SK-N-SH (cell line): ENCODE data around the gene NPAS3. TPM values are rescaled to one million over a fixed set of nuclear protein-coding genes. Genes with fewer than 3 reads are reported as not detected.

Source experiments
- CTCF ChIA-PET: fragments of 300-600, 350-600 bp; formaldehyde crosslinking; extraction: SDS; loops from one replicate; lab custom pipeline; 2021; lab: Yijun Ruan, JAX
- POLR2A ChIA-PET: fragments of 350-600 bp; sonication (Branson Sonifier 250); formaldehyde crosslinking; extraction: SDS; loops from one replicate; lab custom pipeline; 2020; ENCODE audit warnings: antibody characterized with exemption, inconsistent platforms; lab: Yijun Ruan, JAX
- DNase-seq: peaks from one replicate; pipeline ENCODE4 v3.0.0; 2012
- H2AFZ ChIP-seq: fragments of 200-600 bp; sonication (generic); 2 replicates; pipeline ENCODE4 v1.8.1; 2016; ENCODE audit warnings: antibody characterized with exemption, mild to moderate bottlenecking, low read depth
- H3F3A ChIP-seq: fragments of 200-600 bp; sonication (generic); replicated peaks from 2 replicates; pipeline ENCODE3; 2016; ENCODE audit warnings: antibody characterized with exemption, mild to moderate bottlenecking; ENCODE audit not compliant: insufficient read depth
- H3K27ac ChIP-seq, 2 experiments: fragments of 200-500 bp in 1 of 2; fragments of 200-600 bp in 1 of 2; sonication (Bioruptor generic) in 1 of 2; sonication (generic), shearing (Covaris generic) in 1 of 2; 2 replicates each; pipeline versions ENCODE4 v1.5.1 to v1.6.1; 2014 to 2016; ENCODE audit warnings: low read depth in 2 of 2, inconsistent platforms in 1 of 2, low read length in 1 of 2, mild to moderate bottlenecking in 1 of 2, mixed read lengths in 1 of 2
- H3K27me3 ChIP-seq: fragments of 200-600 bp; sonication (generic), shearing (Covaris generic); 2 replicates; pipeline ENCODE4 v1.6.1; 2016; ENCODE audit warnings: mixed run types; ENCODE audit not compliant: insufficient read depth
- H3K36me3 ChIP-seq, 2 experiments: fragments of 200-500 bp in 1 of 2; fragments of 200-600 bp in 1 of 2; sonication (Bioruptor generic) in 1 of 2; sonication (generic) in 1 of 2; replicated peaks in 1 of 2; 2 replicates each; pipeline versions ENCODE3 to v1.5.1; 2014 to 2016; ENCODE audit warnings: low read length in 1 of 2, mild to moderate bottlenecking in 1 of 2; ENCODE audit not compliant: insufficient read depth in 2 of 2, control insufficient read depth in 1 of 2
- H3K4me1 ChIP-seq, 2 experiments: fragments of 200-500 bp in 1 of 2; fragments of 200-600 bp in 1 of 2; sonication (Bioruptor generic) in 1 of 2; sonication (generic), shearing (Covaris generic) in 1 of 2; 2 replicates each; pipeline versions ENCODE4 v1.5.1 to v1.6.1; 2014 to 2016; ENCODE audit warnings: low read depth in 1 of 2, low read length in 1 of 2, mixed run types in 1 of 2; ENCODE audit not compliant: insufficient read depth in 2 of 2, control insufficient read depth in 1 of 2
- H3K4me2 ChIP-seq: fragments of 200-600 bp; sonication (generic), shearing (Covaris generic); 2 replicates; pipeline ENCODE4 v1.6.1; 2017; ENCODE audit warnings: mixed run types
- H3K4me3 ChIP-seq, 2 experiments: fragments of 200-500 bp in 1 of 2; fragments of 200-600 bp in 1 of 2; sonication (Bioruptor generic) in 1 of 2; sonication (generic), shearing (Covaris generic) in 1 of 2; 2 replicates each; pipeline versions ENCODE4 v1.5.1 to v1.8.1; 2014 to 2016; ENCODE audit warnings: low read depth in 2 of 2, inconsistent platforms in 1 of 2, low read length in 1 of 2, mild to moderate bottlenecking in 1 of 2, mixed read lengths in 1 of 2, moderate library complexity in 1 of 2
- H3K79me2 ChIP-seq: fragments of 200-600 bp; sonication (generic); 2 replicates; pipeline ENCODE4 v1.8.1; 2017; ENCODE audit warnings: mild to moderate bottlenecking; ENCODE audit not compliant: insufficient read depth
- H3K9ac ChIP-seq: fragments of 200-600 bp; sonication (generic); 2 replicates; pipeline ENCODE4 v1.6.1; 2017; ENCODE audit warnings: mixed run types
- H3K9me2 ChIP-seq: fragments of 200-600 bp; sonication (generic); 2 replicates; pipeline ENCODE4 v1.6.1; 2017; ENCODE audit warnings: mixed run types
- H3K9me3 ChIP-seq: fragments of 200-600 bp; sonication (generic); 2 replicates; pipeline ENCODE4 v1.6.1; 2017; ENCODE audit warnings: mixed run types, mild to moderate bottlenecking, moderate library complexity
- H4K20me1 ChIP-seq: fragments of 200-600 bp; sonication (generic); 2 replicates; pipeline ENCODE4 v1.6.1; 2017; ENCODE audit warnings: mild to moderate bottlenecking, mixed run types; ENCODE audit not compliant: insufficient read depth
- ELF1 ChIP-seq: IDR thresholded peaks from 2 replicates; pipeline ENCODE4 v1.4.0; 2012
- EP300 ChIP-seq, 2 experiments: IDR thresholded peaks; 2 replicates each; pipeline versions ENCODE4 v1.4.0 to v1.6.1; 2012; ENCODE audit warnings: borderline replicate concordance in 1 of 2, low read depth in 1 of 2, low read length in 1 of 2
- EZH2phosphoT487 ChIP-seq: fragments of 200-600 bp; sonication (generic); IDR thresholded peaks from 2 replicates; pipeline ENCODE4 v1.6.1; 2017; ENCODE audit warnings: low read depth, mixed run types, mild to moderate bottlenecking, antibody characterized with exemption, moderate library complexity, borderline replicate concordance
- FOSL2 ChIP-seq: IDR thresholded peaks from 2 replicates; pipeline ENCODE4 v1.4.0; 2012; ENCODE audit warnings: low read depth, mild to moderate bottlenecking, moderate library complexity, borderline replicate concordance
- FOXM1 ChIP-seq: IDR thresholded peaks from 2 replicates; pipeline ENCODE4 v1.4.0; 2012; ENCODE audit warnings: low read depth, mild to moderate bottlenecking
- GABPA ChIP-seq: IDR thresholded peaks from 2 replicates; pipeline ENCODE4 v1.4.0; 2012; ENCODE audit warnings: low read depth, mild to moderate bottlenecking
- JUND ChIP-seq: IDR thresholded peaks from 2 replicates; pipeline ENCODE4 v1.4.0; 2012
- MEF2A ChIP-seq: IDR thresholded peaks from 2 replicates; pipeline ENCODE4 v1.4.0; 2012; ENCODE audit warnings: low read depth, borderline replicate concordance
- PBX3 ChIP-seq: IDR thresholded peaks from 2 replicates; pipeline ENCODE4; 2012
- POLR2AphosphoS5 ChIP-seq: IDR thresholded peaks from 2 replicates; pipeline ENCODE4 v1.6.1; 2012; ENCODE audit warnings: low read depth, low read length
- RCOR1 ChIP-seq: fragments of 150-350 bp; IDR thresholded peaks from 2 replicates; pipeline ENCODE4 v1.6.1; 2017; ENCODE audit warnings: antibody characterized with exemption, low read length
- RFX5 ChIP-seq: IDR thresholded peaks from 2 replicates; pipeline ENCODE4 v1.6.1; 2012; ENCODE audit warnings: mild to moderate bottlenecking, improper control_type of control experiment, low read length
- SIN3A ChIP-seq: IDR thresholded peaks from 2 replicates; pipeline ENCODE4 v1.6.1; 2012; ENCODE audit warnings: low read depth, mild to moderate bottlenecking, low read length, moderate library complexity, borderline replicate concordance
- TAF1 ChIP-seq: IDR thresholded peaks from 2 replicates; pipeline ENCODE4 v1.6.1; 2012; ENCODE audit warnings: low read depth, mild to moderate bottlenecking, low read length, moderate library complexity, borderline replicate concordance
- TCF12 ChIP-seq: IDR thresholded peaks from 2 replicates; pipeline ENCODE4 v1.4.0; 2012
- TEAD4 ChIP-seq: IDR thresholded peaks from 2 replicates; pipeline ENCODE4 v1.4.0; 2012; ENCODE audit warnings: mild to moderate bottlenecking, borderline replicate concordance; ENCODE audit not compliant: insufficient read depth
- YY1 ChIP-seq: IDR thresholded peaks from 2 replicates; pipeline ENCODE4 v1.4.0; 2012; ENCODE audit warnings: low read depth, mild to moderate bottlenecking
- WGBS: methylation state at CpG from one replicate; pipeline ENCODE4 v1.1.6; 2017; ENCODE audit warnings: low lambda C conversion rate; 5-methylcytosine and 5-hydroxymethylcytosine counted together
- polyA plus RNA-seq, 3 experiments: library from polyadenylated mRNA; depleted of rRNA; stranded (reverse); fragments of >200 nt; gene quantifications; 2 replicates each; pipeline ENCODE4 v1.2.3, GENCODE V29; 2012
- TF ChIP-seq, protein P1 (sequence below): IDR thresholded peaks from 2 replicates; pipeline ENCODE4 v1.4.0; 2012; ENCODE audit warnings: low read depth, borderline replicate concordance
- TF ChIP-seq, protein P2 (sequence below): IDR thresholded peaks from 2 replicates; pipeline ENCODE4 v1.4.0; 2012; ENCODE audit warnings: low read depth, borderline replicate concordance

NPAS3 gene
- polyA plus RNA-seq, 1 of the 3 experiments (the other 2 are of a cell fraction): 4.3 TPM

- H3K4me1 ChIP-seq: peaks cover 0 to 7% of the 10 kb centered on the region in 2 experiments; a peak in 3 of 4 replicates
- H3K9ac ChIP-seq: no peak overlapping the region
- TF ChIP-seq RFX5: no peak
- no peak for TF ChIP-seq GABPA
- TF ChIP-seq ELF1: no peak
- TF ChIP-seq FOXM1: no peak
- TF ChIP-seq TAF1: no peak
- TF ChIP-seq, protein P1, sequence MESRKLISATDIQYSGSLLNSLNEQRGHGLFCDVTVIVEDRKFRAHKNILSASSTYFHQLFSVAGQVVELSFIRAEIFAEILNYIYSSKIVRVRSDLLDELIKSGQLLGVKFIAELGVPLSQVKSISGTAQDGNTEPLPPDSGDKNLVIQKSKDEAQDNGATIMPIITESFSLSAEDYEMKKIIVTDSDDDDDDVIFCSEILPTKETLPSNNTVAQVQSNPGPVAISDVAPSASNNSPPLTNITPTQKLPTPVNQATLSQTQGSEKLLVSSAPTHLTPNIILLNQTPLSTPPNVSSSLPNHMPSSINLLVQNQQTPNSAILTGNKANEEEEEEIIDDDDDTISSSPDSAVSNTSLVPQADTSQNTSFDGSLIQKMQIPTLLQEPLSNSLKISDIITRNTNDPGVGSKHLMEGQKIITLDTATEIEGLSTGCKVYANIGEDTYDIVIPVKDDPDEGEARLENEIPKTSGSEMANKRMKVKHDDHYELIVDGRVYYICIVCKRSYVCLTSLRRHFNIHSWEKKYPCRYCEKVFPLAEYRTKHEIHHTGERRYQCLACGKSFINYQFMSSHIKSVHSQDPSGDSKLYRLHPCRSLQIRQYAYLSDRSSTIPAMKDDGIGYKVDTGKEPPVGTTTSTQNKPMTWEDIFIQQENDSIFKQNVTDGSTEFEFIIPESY: no peak
- TF ChIP-seq, protein P2, sequence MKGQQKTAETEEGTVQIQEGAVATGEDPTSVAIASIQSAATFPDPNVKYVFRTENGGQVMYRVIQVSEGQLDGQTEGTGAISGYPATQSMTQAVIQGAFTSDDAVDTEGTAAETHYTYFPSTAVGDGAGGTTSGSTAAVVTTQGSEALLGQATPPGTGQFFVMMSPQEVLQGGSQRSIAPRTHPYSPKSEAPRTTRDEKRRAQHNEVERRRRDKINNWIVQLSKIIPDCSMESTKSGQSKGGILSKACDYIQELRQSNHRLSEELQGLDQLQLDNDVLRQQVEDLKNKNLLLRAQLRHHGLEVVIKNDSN: no peak
- no peak for TF ChIP-seq YY1
- no peak for TF ChIP-seq PBX3
- CTCF ChIA-PET: interaction anchor here (0.8 to 4.2 kb wide), 3 partner anchors 10 to 307 kb away, joined by 3 to 28 read pairs (median 13); no protein-coding TSS in a partner anchor
- POLR2A ChIA-PET: no interaction called here
- no peaks in the 10 kb centered on the region for H3K9me3 ChIP-seq
- H3F3A ChIP-seq: no peaks in the 10 kb centered on the region
- H3K9me2 ChIP-seq: no peaks in the 10 kb centered on the region
- H3K79me2 ChIP-seq: no peaks in the 10 kb centered on the region
- H4K20me1 ChIP-seq: no peaks in the 10 kb centered on the region
- DNase-seq: no peak
- no peaks in the 10 kb centered on the region for H3K27me3 ChIP-seq
- H3K4me3 ChIP-seq: no peak overlapping the region
- no peak overlapping the region for H3K4me2 ChIP-seq
- H3K27ac ChIP-seq: no peak overlapping the region
- no peak overlapping the region for H2AFZ ChIP-seq
- 83% methylated on average over 6 of the region's 6 CpGs for WGBS
- no peaks in the 10 kb centered on the region for H3K36me3 ChIP-seq
Observed at GRCh38 chr14:33782923-33783322, 844.2 kb downstream of the NPAS3 start.

DNA sequence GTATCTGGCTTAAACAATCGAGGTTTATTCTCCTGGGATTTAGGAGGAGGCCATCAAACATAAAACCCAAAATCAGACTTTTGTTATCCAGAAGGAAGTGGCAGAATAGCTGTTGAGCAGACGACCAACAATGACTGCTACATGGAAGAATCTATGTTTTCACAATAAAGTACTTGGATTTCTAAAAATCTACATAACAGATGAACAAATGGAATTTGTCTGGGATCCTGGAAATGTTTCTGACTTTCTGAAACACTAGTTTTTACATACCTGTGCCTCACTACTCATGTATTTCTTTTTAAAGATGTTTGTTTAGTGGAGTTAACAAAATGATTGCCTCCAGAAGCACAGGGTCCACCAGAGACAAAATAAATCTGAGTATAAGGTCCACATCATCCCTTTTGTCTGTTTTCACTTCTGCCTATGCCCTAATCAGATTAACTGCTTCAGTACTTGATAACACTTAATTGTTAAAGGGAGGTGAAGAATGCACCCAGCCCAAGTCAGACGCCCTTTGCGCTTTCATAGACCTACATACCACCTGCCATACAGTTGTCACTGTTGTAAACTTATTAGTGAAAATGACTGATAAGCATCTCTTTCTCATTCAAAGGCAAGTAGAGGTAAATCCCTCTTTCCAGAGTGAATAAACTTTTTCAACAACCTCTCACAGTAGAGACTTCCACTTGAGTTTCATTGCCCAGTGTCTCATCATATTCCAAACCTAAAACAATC is 847.6 kb downstream of the NPAS3 start:
- Histone ChIP-seq H3K9me3 (no peaks in the 10 kb centered on the region), H3K79me2 (no peaks in the 10 kb centered on the region), H3K4me1 (peaks cover 0 to 6% of the 10 kb centered on the region in 2 experiments; a peak in 3 of 4 replicates), H3K4me3 (no peak overlapping the region), H3K4me2 (no peak overlapping the region), H3K36me3 (no peaks in the 10 kb centered on the region), H3K27me3 (no peaks in the 10 kb centered on the region), H2AFZ (no peak overlapping the region), H3F3A (no peaks in the 10 kb centered on the region), H3K9me2 (no peaks in the 10 kb centered on the region), H3K27ac (no peak overlapping the region), H3K9ac (no peak overlapping the region), H4K20me1 (no peaks in the 10 kb centered on the region)
- CTCF ChIA-PET: interaction anchor here (2.0 kb wide), 1 partner anchor 310 kb away, joined by 4 read pairs; no protein-coding TSS in a partner anchor
- POLR2A ChIA-PET: no interaction called here
- no peak for DNase-seq
- no peak for TF ChIP-seq MEF2A
- TF ChIP-seq TEAD4: no peak
- TF ChIP-seq RCOR1: no peak
- TF ChIP-seq FOSL2: no peak
- no peak for TF ChIP-seq TCF12
- TF ChIP-seq EZH2phosphoT487: no peak
- TF ChIP-seq YY1: no peak
- TF ChIP-seq SIN3A: no peak
- TF ChIP-seq PBX3: no peak
- no peak for TF ChIP-seq TAF1
- TF ChIP-seq EP300 (IDR thresholded peaks at IDR 0.05; ENCODE audit: borderline replicate concordance in 1 of 2, low read depth in 1 of 2, low read length in 1 of 2): no peak
- TF ChIP-seq POLR2AphosphoS5: no peak
- TF ChIP-seq JUND: no peak
- 85% methylated on average over 4 of the region's 4 CpGs for WGBS
